IMR-90 (cell line): ENCODE measurements around the gene CUX1. TPM values are rescaled to one million over a fixed set of nuclear protein-coding genes. Genes with fewer than 3 reads are reported as not detected.

Experiments
- ATAC-seq: fragments of 200-7000 bp; cut with Tn5 transposase; 2 replicates; pipeline ENCODE4 v1.9.1; 2020; ENCODE audit warnings: low read depth, mild to moderate bottlenecking, moderate library complexity
- BruUV-seq: library from RNA; stranded (reverse); fragments of 400-500 nt; replicated peaks from 2 replicates; lab custom pipeline; 2021; lab: Mats Ljungman, UMichigan
- CTCF ChIA-PET: fragments of 300-600 bp; formaldehyde crosslinking; extraction: SDS; loops from one replicate; lab custom pipeline; 2021; ENCODE audit warnings: antibody characterized with exemption; lab: Yijun Ruan, JAX
- POLR2A ChIA-PET: fragments of 300-600 bp; sonication (Branson Sonifier 250); formaldehyde crosslinking; loops from one replicate; lab custom pipeline; 2022; ENCODE audit warnings: antibody characterized with exemption; ENCODE audit not compliant: unreplicated experiment; lab: Charles Lee
- DNase-seq: peaks from one replicate; pipeline ENCODE4 v3.0.0; 2013
- H2AFZ ChIP-seq: replicated peaks from 2 replicates; pipeline ENCODE3; 2013; ENCODE audit warnings: low read length, mild to moderate bottlenecking; ENCODE audit not compliant: poor library complexity
- H2AK5ac ChIP-seq: 2 replicates; pipeline ENCODE4 v1.6.1; 2013; ENCODE audit warnings: low read depth, low read length, inconsistent platforms
- H2AK9ac ChIP-seq: replicated peaks from 2 replicates; pipeline ENCODE3; 2013; ENCODE audit warnings: mild to moderate bottlenecking, low read depth, low read length, moderate library complexity; ENCODE audit not compliant: poor library complexity
- H2BK120ac ChIP-seq: 2 replicates; pipeline ENCODE4 v1.6.1; 2013; ENCODE audit warnings: low read depth, low read length, inconsistent platforms
- H2BK15ac ChIP-seq: 3 replicates; pipeline ENCODE4 v1.6.1; 2013; ENCODE audit warnings: low read depth, low read length, inconsistent platforms
- H2BK20ac ChIP-seq: 2 replicates; pipeline ENCODE4 v1.6.1; 2013; ENCODE audit warnings: low read depth, mild to moderate bottlenecking, inconsistent platforms, low read length, moderate library complexity
- H2BK5ac ChIP-seq: 2 replicates; pipeline ENCODE4 v1.6.1; 2013; ENCODE audit warnings: mild to moderate bottlenecking, low read depth, low read length, inconsistent platforms; ENCODE audit not compliant: poor library complexity, severe bottlenecking
- H3K14ac ChIP-seq: replicated peaks from 2 replicates; pipeline ENCODE4 v1.6.1; 2013; ENCODE audit warnings: low read depth, low read length, inconsistent platforms
- H3K18ac ChIP-seq: 2 replicates; pipeline ENCODE4 v1.6.1; 2013; ENCODE audit warnings: low read depth, low read length, control low read depth
- H3K23ac ChIP-seq: 2 replicates; pipeline ENCODE4 v1.6.1; 2013; ENCODE audit warnings: low read depth, low read length, inconsistent platforms
- H3K27ac ChIP-seq: 2 replicates; pipeline ENCODE4 v1.5.1; 2013; ENCODE audit warnings: mild to moderate bottlenecking, control low read depth, low read length; ENCODE audit not compliant: insufficient read depth
- H3K27me3 ChIP-seq: 2 replicates; pipeline ENCODE4 v1.6.1; 2013; ENCODE audit warnings: low read length; ENCODE audit not compliant: control insufficient read depth, insufficient read depth
- H3K36me3 ChIP-seq: 2 replicates; pipeline ENCODE4 v1.6.1; 2013; ENCODE audit warnings: low read length, mixed read lengths; ENCODE audit not compliant: control insufficient read depth, insufficient read depth
- H3K4ac ChIP-seq: 2 replicates; pipeline ENCODE4 v1.6.1; 2013; ENCODE audit warnings: low read depth, low read length, inconsistent platforms
- H3K4me1 ChIP-seq: 2 replicates; pipeline ENCODE4 v1.6.1; 2013; ENCODE audit warnings: low read length, mixed read lengths; ENCODE audit not compliant: control insufficient read depth, insufficient read depth
- H3K4me2 ChIP-seq: 2 replicates; pipeline ENCODE4 v1.6.1; 2013; ENCODE audit warnings: low read depth, mild to moderate bottlenecking, control low read depth, low read length, moderate library complexity
- H3K4me3 ChIP-seq: 2 replicates; pipeline ENCODE4 v1.5.1; 2013; ENCODE audit warnings: low read depth, mild to moderate bottlenecking, control low read depth, low read length, moderate library complexity; ENCODE audit not compliant: insufficient read depth
- H3K56ac ChIP-seq: 2 replicates; pipeline ENCODE4 v1.6.1; 2013; ENCODE audit warnings: low read length, inconsistent platforms; ENCODE audit not compliant: insufficient read depth; ENCODE audit errors: extremely low read depth
- H3K79me1 ChIP-seq, 2 experiments: 2 replicates each; pipeline ENCODE4 v1.6.1; 2013; ENCODE audit warnings: low read length in 2 of 2, inconsistent platforms in 1 of 2, low read depth in 1 of 2
- H3K9ac ChIP-seq: 2 replicates; pipeline ENCODE4 v1.6.1; 2013; ENCODE audit warnings: low read depth, low read length, control low read depth
- H3K9me1 ChIP-seq: 2 replicates; pipeline ENCODE4 v1.6.1; 2013; ENCODE audit warnings: low read length, inconsistent platforms; ENCODE audit not compliant: insufficient read depth
- H3K9me3 ChIP-seq: 2 replicates; pipeline ENCODE4 v1.6.1; 2013; ENCODE audit warnings: low read length; ENCODE audit not compliant: control insufficient read depth, insufficient read depth
- H4K20me1 ChIP-seq: 2 replicates; pipeline ENCODE4 v1.6.1; 2013; ENCODE audit warnings: low read length, inconsistent platforms; ENCODE audit not compliant: insufficient read depth
- H4K5ac ChIP-seq: 2 replicates; pipeline ENCODE4 v1.6.1; 2013; ENCODE audit warnings: mild to moderate bottlenecking, low read depth, low read length, control low read depth
- H4K8ac ChIP-seq, 2 experiments: 2 replicates each; pipeline ENCODE4 v1.6.1; 2013; ENCODE audit warnings: low read depth in 2 of 2, low read length in 2 of 2, control low read depth in 1 of 2, inconsistent platforms in 1 of 2
- H4K91ac ChIP-seq: 2 replicates; pipeline ENCODE4 v1.6.1; 2013; ENCODE audit warnings: low read depth, low read length, inconsistent platforms; ENCODE audit not compliant: insufficient read depth
- CEBPB ChIP-seq: IDR thresholded peaks from 2 replicates; pipeline ENCODE4 v1.6.1; 2012; ENCODE audit warnings: low read depth, low read length, improper control_type of control experiment
- CHD1 ChIP-seq: IDR thresholded peaks from 2 replicates; pipeline ENCODE4 v1.6.1; 2012; ENCODE audit warnings: low read depth, low read length, improper control_type of control experiment
- FOS ChIP-seq: fragments of 150-350 bp; IDR thresholded peaks from 2 replicates; pipeline ENCODE4 v1.6.1; 2016; ENCODE audit warnings: low read depth, low read length
- MAFK ChIP-seq: IDR thresholded peaks from 2 replicates; pipeline ENCODE4 v1.6.1; 2012; ENCODE audit warnings: low read depth, low read length, improper control_type of control experiment
- MAZ ChIP-seq: IDR thresholded peaks from 2 replicates; pipeline ENCODE4 v1.6.1; 2012; ENCODE audit warnings: low read depth, mild to moderate bottlenecking, low read length, improper control_type of control experiment, moderate library complexity, borderline replicate concordance
- NFE2L2 ChIP-seq: fragments of 150-350 bp; IDR thresholded peaks from 2 replicates; pipeline ENCODE4 v1.6.1; 2016; ENCODE audit warnings: low read depth, mild to moderate bottlenecking, low read length
- RAD21 ChIP-seq: IDR thresholded peaks from 2 replicates; pipeline ENCODE4 v1.6.1; 2012; ENCODE audit warnings: low read length, improper control_type of control experiment
- RCOR1 ChIP-seq: IDR thresholded peaks from 2 replicates; pipeline ENCODE4 v1.6.1; 2012; ENCODE audit warnings: mild to moderate bottlenecking, low read length, improper control_type of control experiment; ENCODE audit not compliant: insufficient replicate concordance
- RFX5 ChIP-seq: IDR thresholded peaks from 2 replicates; pipeline ENCODE4 v1.8.0; 2012; ENCODE audit warnings: low read depth, mild to moderate bottlenecking, low read length, moderate library complexity
- SMC3 ChIP-seq: fragments of 150-350 bp; IDR thresholded peaks from 2 replicates; pipeline ENCODE4 v1.6.1; 2016; ENCODE audit warnings: low read depth, mild to moderate bottlenecking, antibody characterized with exemption, low read length, moderate library complexity
- WGBS, 2 experiments: methylation state at CpG; one replicate each; pipeline versions ENCODE4 v1.1.5 to v1.1.7; 2013; ENCODE audit warnings: missing lambda C conversion rate in 2 of 2; ENCODE audit not compliant: insufficient read length in 1 of 2; ENCODE audit errors: extremely low coverage in 2 of 2; 5-methylcytosine and 5-hydroxymethylcytosine counted together
- dilution Hi-C: fragments of 300-500 bp; cut with HindIII; formaldehyde crosslinking; loops from one replicate; pipeline ENCODE4 v1.14.3; 2018; ENCODE audit warnings: low sequenced_read_pairs; ENCODE audit not compliant: unreplicated experiment
- in situ Hi-C: fragments of 300-500 bp; cut with MboI; formaldehyde crosslinking; loops from 3 replicates; pipeline ENCODE4 v1.14.3; 2019; ENCODE audit warnings: low sequenced_read_pairs, inconsistent platforms, mixed read lengths
- intact Hi-C: fragments of 100-400 bp; cut with micrococcal nuclease; formaldehyde crosslinking; loops from 2 replicates; pipeline ENCODE4 v1.10.0; 2022
- polyA plus RNA-seq, 3 experiments: library from polyadenylated mRNA; depleted of rRNA; stranded (reverse); fragments of >200 nt; gene quantifications; 2 replicates each; pipeline ENCODE4 v1.2.3, GENCODE V29; 2012; ENCODE audit warnings: low replicate concordance in 1 of 3
- total RNA-seq: library from RNA; depleted of rRNA; stranded (reverse); fragments of >200 nt; gene quantifications from 2 replicates; pipeline ENCODE4 v1.2.3, GENCODE V29; 2012
- TF ChIP-seq, protein P1 (sequence below): fragments of 150-350 bp; IDR thresholded peaks from 2 replicates; pipeline ENCODE4 v1.6.1; 2016; ENCODE audit warnings: low read depth, mild to moderate bottlenecking, low read length, moderate library complexity, borderline replicate concordance
- TF ChIP-seq, protein P2 (sequence below): conservative IDR thresholded peaks from 2 replicates; pipeline ENCODE4 v1.5.1; 2012; ENCODE audit warnings: mild to moderate bottlenecking, low read depth, low read length, improper control_type of control experiment

Gene CUX1
- total and polyA plus RNA-seq, 2 of the 4 experiments (the other 2 are of a cell fraction) = 19.7 to 46.4 TPM

DNA sequence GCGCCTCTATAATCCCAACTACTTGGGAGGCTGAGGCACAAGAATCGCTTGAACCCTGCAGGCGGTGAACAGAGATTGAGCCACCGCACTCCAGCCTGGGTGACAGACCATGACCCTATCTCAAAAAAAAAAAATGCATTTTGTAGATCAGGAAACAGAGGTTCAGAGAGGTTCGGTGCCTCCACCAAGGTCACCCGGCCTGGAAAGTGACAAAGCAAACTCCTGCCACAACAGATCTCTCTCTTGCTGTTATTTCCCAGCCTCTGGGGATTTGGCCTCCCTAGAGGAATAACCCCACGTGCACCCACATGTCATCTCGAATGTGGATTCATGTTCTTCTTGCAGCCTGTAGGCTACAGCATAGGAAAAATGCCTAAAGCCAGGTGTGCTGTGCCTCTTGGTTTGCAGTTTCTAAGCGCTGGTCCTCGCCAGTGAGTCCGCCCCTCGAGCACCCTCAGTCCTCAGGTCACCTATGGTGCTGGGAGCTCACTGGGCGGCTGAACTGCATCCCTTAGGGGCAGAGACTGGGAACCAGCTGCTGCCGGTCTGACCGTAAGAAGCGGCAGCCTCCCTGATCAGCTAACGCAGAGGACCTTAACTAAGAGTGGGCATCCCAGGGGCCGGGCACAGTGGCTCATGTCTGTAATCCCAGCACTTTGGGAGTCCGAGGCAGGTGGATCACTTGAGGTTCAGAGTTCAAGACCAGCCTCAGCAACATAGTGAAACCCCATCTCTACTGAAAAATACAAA is 417.6 kb downstream of the CUX1 start:
- Histone ChIP-seq H3K9ac (no peak overlapping the region), H4K5ac (no peak overlapping the region), H2AFZ (no peak overlapping the region), H3K56ac (no peak overlapping the region), H3K79me1 (peaks cover 0 to 9% of the 10 kb centered on the region in 2 experiments; a peak in 2 of 4 replicates), H2AK5ac (no peak overlapping the region), H3K4me3 (no peak overlapping the region), H3K4me2 (no peak overlapping the region), H2BK120ac (no peak overlapping the region), H3K27ac (no peak overlapping the region), H2BK15ac (no peak overlapping the region), H3K14ac (no peak overlapping the region), H2AK9ac (no peak overlapping the region), H4K8ac (no peak overlapping the region), H3K27me3 (no peaks in the 10 kb centered on the region), H3K4me1 (peaks cover 2% of the 10 kb centered on the region; the same call in 1 of the 2 replicates), H3K36me3 (peaks cover 23% of the 10 kb centered on the region), H4K20me1 (no peaks in the 10 kb centered on the region; the same call in 1 of the 2 replicates), H3K18ac (no peak overlapping the region), H3K9me3 (no peaks in the 10 kb centered on the region), H3K23ac (no peak overlapping the region), H2BK20ac (no peak overlapping the region), H2BK5ac (no peak overlapping the region), H3K4ac (no peak overlapping the region), H4K91ac (no peak overlapping the region), H3K9me1 (no peaks in the 10 kb centered on the region)
- TF ChIP-seq NFE2L2 (no peak), MAFK (no peak), RFX5 (no peak), RCOR1 (no peak), MAZ (no peak), SMC3 (no peak), CHD1 (no peak), RAD21 (no peak), CEBPB (no peak), FOS (no peak)
- TF ChIP-seq, protein P1, sequence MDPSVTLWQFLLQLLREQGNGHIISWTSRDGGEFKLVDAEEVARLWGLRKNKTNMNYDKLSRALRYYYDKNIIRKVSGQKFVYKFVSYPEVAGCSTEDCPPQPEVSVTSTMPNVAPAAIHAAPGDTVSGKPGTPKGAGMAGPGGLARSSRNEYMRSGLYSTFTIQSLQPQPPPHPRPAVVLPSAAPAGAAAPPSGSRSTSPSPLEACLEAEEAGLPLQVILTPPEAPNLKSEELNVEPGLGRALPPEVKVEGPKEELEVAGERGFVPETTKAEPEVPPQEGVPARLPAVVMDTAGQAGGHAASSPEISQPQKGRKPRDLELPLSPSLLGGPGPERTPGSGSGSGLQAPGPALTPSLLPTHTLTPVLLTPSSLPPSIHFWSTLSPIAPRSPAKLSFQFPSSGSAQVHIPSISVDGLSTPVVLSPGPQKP = no peak
- TF ChIP-seq, protein P2, sequence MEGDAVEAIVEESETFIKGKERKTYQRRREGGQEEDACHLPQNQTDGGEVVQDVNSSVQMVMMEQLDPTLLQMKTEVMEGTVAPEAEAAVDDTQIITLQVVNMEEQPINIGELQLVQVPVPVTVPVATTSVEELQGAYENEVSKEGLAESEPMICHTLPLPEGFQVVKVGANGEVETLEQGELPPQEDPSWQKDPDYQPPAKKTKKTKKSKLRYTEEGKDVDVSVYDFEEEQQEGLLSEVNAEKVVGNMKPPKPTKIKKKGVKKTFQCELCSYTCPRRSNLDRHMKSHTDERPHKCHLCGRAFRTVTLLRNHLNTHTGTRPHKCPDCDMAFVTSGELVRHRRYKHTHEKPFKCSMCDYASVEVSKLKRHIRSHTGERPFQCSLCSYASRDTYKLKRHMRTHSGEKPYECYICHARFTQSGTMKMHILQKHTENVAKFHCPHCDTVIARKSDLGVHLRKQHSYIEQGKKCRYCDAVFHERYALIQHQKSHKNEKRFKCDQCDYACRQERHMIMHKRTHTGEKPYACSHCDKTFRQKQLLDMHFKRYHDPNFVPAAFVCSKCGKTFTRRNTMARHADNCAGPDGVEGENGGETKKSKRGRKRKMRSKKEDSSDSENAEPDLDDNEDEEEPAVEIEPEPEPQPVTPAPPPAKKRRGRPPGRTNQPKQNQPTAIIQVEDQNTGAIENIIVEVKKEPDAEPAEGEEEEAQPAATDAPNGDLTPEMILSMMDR = no peak
- no TSS peak for BruUV-seq
- ChIA-PET POLR2A (no interaction called here), CTCF (no interaction called here)
- ATAC-seq (no peak), DNase-seq (no peak)
- 89% methylated on average over 11 of the region's 19 CpGs; no CpG with 5 or more reads in 1 of the 2 experiments for WGBS, 2 experiments
- intact Hi-C loops (no loop called here), in situ Hi-C loops (loop anchor here (10.0 kb wide), 3 partner anchors 420 to 630 kb away; partner anchors contain the start of gene CUX1), dilution Hi-C loops (no loop called here)
